B cell (primary cell): Measurements from ENCODE around the gene GLDN.

Experiments used
- CTCF ChIP-seq: fragments of 200-600 bp; IDR thresholded peaks from one replicate; pipeline ENCODE4 v1.8.0; 2022; ENCODE audit warnings: antibody characterized with exemption, mild to moderate bottlenecking
- EZH2 ChIP-seq: IDR thresholded peaks from 2 replicates; pipeline ENCODE4 v1.6.1; 2012; ENCODE audit warnings: borderline replicate concordance, low read depth, mild to moderate bottlenecking, moderate library complexity, low read length; ENCODE audit not compliant: insufficient read depth, poor library complexity, severe bottlenecking

GRCh38 chr15:51343466-51343865, 2.0 kb downstream of the GLDN start:
- TF ChIP-seq CTCF = no peak
- TF ChIP-seq EZH2 = no peak
